ENCODE data around the gene ARPIN.

ARPIN gene

DNA sequence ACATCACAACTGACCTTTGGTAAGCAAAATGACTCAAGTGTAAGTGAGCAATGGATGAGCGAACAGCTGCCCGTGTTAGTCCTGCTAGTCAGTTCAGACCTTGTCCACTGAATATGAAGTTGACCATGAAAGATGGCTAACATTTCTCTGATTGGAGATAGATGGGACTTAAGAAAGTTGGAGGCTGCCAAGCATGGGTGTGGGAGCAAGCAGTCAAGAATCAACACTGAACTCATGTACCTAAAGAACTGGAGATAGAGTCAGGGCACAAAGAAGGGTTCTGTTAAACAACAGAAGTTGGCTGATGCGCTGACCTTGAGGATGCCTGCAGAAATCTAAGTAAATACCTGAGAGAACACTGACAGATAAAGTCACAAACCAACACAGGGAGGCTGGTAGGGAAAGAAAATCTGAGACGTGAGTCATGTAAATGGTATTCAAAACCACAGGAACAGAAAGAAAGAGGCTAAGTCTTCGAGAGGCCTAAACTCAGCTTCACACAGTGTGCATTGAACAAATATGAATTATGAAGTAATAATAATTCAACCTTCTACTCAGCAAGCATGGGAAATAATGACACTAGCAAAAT, 67.4 kb downstream of the ARPIN start:
- no peak for DNase-seq (ENCODE audit: low read depth in 2 of 2)

Measured in stimulated activated CD8-positive, alpha-beta memory T cell treated with anti-CD3 and anti-CD28 coated beads, Interleukin-2, amount 100 ng/mL, for 48 hours (primary cell).